ENCODE results near the gene VWC2L.

VWC2L gene

DNA sequence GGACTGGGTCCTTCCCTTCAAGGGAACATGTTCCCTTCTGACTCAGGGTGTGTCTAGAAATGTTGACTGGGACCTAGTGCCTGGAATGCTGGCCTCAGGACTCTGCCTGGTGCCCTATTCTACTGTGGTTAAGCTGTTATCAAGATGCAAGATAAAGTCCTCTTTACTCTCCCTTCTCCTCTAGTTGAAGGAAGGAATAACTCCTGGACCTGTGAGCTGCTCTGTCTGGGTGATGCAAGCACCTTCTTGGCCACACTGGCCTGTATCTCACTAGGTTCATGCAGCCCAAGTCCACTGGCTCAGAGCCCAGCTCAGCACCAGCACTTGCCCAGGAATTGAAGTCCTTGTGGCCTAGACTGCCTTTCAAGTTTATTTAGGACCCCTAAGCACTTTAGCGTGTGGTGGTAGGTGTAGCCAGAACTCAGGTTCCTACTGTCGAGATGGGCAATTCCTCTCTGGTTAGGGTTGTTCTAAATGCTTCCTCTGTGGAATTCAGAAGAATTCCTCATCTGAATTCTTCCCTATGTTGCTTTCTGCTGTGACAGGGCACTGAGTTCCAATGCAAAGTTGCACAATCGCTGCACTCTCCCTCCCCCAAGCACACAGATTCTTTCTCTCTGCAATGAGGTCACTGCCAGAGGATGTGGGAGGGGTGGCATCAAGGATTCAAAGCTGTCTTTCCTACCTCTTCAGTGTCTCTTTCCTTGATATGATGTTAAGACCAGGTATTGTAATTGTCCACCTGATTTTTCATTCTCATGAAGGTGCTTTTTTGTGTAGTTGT lies 54.7 kb downstream of the VWC2L start:
- in situ Hi-C loops (cut with HindIII; ENCODE audit: low sequenced_read_pairs): no loop called here

DNA sequence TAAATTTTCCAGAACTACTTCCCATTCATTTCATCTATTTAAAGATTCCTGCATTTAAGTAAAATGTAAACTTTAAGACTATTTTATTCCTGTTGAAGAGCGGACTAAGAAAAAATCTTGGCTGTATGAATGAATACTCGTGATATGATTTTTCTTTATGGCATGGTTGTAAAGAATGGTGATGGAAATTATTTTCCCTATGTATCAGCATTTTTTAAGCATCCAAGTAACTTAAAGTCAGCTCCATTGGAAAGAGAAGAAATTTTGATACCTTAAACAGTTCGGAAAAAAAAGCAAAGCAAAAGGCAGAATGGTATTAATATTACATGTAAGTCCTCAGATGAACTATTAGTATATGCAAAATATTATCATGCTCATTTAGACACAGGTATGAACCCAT lies 58.9 kb downstream of the VWC2L start:
- in situ Hi-C loops (cut with HindIII; ENCODE audit: low sequenced_read_pairs): no loop called here

- in situ Hi-C loops (cut with HindIII; ENCODE audit: low sequenced_read_pairs): no loop called here
Measured at GRCh38 chr2:214471382-214471781, 60.5 kb downstream of the VWC2L start.

- in situ Hi-C loops (cut with HindIII; ENCODE audit: low sequenced_read_pairs): no loop called here
Measured at GRCh38 chr2:214471990-214472389, 61.1 kb downstream of the VWC2L start.

GRCh38 chr2:214477305-214477704 lies 66.5 kb downstream of the VWC2L start:
- in situ Hi-C loops (cut with HindIII; ENCODE audit: low sequenced_read_pairs): no loop called here

GRCh38 chr2:214481204-214481603 lies 70.3 kb downstream of the VWC2L start:
- in situ Hi-C loops (cut with HindIII; ENCODE audit: low sequenced_read_pairs): no loop called here

DNA sequence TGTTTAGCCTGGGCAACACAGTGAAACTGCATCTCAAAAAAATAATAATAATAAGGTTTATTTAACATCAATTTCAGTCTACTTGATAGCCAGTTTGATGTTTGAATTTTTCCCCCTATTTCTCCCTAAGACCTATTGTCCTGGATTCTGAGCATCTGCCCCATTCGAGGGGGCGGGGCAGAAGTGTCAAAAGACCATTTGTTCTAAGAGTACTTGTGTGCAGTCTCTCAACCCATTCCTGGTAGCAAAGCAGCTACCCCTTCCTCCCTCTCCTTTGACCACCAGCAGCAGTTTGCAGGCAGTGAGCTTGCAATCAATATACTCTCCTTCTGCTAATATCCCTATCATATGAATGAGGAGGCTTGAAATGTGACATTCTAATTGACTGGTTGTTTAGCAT lies 71.9 kb downstream of the VWC2L start:
- in situ Hi-C loops (cut with HindIII; ENCODE audit: low sequenced_read_pairs): no loop called here

GRCh38 chr2:214484239-214484638 lies 73.4 kb downstream of the VWC2L start:
- in situ Hi-C loops (cut with HindIII; ENCODE audit: low sequenced_read_pairs): no loop called here

GRCh38 chr2:214484701-214485100 lies 73.8 kb downstream of the VWC2L start:
- in situ Hi-C loops (cut with HindIII; ENCODE audit: low sequenced_read_pairs): no loop called here

- in situ Hi-C loops (cut with HindIII; ENCODE audit: low sequenced_read_pairs): no loop called here
Measured at GRCh38 chr2:214489181-214489580, 78.3 kb downstream of the VWC2L start.

DNA sequence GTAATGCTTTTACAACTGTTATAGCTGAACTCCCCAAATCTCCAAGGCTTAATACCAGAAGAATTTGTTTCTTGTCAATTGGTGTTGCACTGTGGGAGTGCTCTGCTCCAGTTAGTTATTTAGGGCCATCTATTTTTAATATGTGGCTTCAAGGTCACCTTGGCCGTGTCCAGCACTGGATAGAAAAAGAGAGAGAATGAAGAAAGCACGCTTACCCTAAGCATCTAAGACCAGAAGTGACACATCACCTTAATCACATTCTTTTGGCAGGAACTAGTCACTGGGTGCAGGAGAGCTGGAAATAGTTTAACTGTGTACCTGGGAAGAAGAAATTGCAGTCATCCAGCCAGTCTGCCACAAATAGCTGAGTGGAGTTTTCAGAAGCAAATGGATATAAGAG lies 78.8 kb downstream of the VWC2L start:
- in situ Hi-C loops (cut with HindIII; ENCODE audit: low sequenced_read_pairs): no loop called here

DNA sequence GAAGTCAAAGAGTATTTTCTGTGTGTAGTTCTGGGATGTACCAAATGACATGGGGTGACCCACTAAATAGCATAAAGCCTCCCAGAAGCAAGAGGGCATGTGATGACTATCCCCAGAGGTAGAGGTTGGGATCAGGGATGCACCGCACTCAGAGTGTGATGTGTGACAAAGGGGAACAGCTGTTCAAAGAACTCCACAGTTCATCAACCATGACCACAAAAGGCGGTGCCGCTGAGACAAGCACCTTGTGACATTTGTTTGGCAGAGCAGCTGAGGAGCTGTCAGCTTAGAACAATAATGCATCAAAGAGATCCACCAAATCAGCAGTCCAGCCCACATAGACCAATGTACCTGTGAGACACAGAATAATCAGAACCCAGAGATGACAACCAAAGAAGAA lies 81.3 kb downstream of the VWC2L start:
- in situ Hi-C loops (cut with HindIII; ENCODE audit: low sequenced_read_pairs): no loop called here

GRCh38 chr2:214492608-214493007 lies 81.8 kb downstream of the VWC2L start:
- in situ Hi-C loops (cut with HindIII; ENCODE audit: low sequenced_read_pairs): no loop called here

- in situ Hi-C loops (cut with HindIII; ENCODE audit: low sequenced_read_pairs): no loop called here
Measured at GRCh38 chr2:214497489-214497888, 86.6 kb downstream of the VWC2L start.

GRCh38 chr2:214503568-214503967 lies 92.7 kb downstream of the VWC2L start:
- in situ Hi-C loops (cut with HindIII; ENCODE audit: low sequenced_read_pairs): no loop called here

DNA sequence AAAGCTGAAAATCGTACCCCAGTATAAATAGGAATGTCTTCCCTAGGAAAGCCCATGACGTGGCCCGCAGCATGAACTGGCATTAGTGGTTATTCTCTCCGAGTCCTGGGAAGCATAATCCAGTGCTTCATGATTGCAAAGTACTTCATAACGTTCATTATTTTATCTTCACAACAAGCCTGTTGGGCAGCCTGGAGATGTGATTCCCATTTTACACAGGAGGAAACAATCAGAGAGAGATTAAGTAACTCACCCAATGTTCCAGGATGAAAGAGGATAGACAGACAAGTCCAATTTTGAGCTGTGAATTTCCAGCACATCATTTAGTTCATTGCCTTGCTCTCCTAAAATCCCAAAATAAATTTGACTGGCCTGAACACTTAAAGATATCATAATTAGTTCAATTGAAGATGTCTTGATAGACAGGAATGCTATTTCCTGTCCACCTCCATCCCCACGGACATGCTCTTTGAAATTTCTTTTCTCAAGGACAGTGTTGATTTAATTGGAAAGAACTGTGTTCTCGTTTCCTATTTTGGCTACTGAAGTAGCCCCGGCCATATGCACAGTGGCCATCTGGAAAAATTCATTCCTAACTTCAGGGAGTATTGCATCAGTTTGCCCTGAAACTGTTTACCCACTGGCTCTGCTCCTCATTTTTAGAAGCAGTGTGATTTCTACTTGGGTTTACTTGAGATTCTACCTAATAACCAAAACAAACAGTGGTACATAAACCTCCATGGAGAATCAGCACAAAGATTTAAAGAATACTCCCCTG lies 93.9 kb downstream of the VWC2L start:
- in situ Hi-C loops (cut with HindIII; ENCODE audit: low sequenced_read_pairs): no loop called here

DNA sequence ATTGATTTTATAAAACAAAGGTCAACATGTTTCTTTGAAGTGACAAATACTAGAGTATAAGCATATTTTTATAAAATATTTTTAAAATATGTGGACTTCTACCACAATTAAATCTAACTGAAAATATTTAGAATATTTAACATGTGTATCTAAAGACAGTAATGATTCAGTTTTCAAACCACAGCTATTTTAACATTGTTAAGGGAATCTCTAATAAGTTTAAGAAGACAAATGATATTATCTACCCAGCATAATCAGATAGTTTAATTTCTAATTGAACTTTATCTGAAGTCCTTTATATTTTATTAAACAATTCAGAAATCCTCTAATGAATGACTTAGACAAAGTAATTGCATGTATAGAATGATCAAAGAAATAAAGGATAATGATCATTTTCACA lies 96.2 kb downstream of the VWC2L start:
- in situ Hi-C loops (cut with HindIII; ENCODE audit: low sequenced_read_pairs): no loop called here

- in situ Hi-C loops (cut with HindIII; ENCODE audit: low sequenced_read_pairs): no loop called here
Measured at GRCh38 chr2:214514704-214515103, 103.8 kb downstream of the VWC2L start.

GRCh38 chr2:214515111-214515510 lies 104.3 kb downstream of the VWC2L start:
- in situ Hi-C loops (cut with HindIII; ENCODE audit: low sequenced_read_pairs): no loop called here

- in situ Hi-C loops (cut with HindIII; ENCODE audit: low sequenced_read_pairs): no loop called here
Measured at GRCh38 chr2:214519258-214519818, 108.5 kb downstream of the VWC2L start.

DNA sequence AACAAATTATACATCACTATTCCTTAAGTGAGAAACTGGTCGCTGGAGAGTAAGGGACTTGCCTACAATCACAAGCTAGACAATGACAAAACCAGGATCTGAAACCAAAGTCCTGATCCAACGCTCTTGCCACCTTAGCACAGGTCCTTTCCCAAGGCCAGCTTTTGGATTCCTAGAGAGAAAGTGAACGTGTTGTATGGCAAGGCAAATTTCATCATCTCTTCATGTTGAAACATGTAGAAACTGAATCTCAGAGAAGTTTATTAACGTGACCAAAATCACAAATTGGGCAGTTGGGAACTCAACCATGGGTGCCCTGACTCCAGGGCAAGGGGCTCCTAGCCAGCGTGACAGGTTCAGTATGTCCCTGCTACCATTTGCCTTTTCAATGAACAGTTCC lies 118.2 kb downstream of the VWC2L start:
- in situ Hi-C loops (cut with HindIII; ENCODE audit: low sequenced_read_pairs): no loop called here

DNA sequence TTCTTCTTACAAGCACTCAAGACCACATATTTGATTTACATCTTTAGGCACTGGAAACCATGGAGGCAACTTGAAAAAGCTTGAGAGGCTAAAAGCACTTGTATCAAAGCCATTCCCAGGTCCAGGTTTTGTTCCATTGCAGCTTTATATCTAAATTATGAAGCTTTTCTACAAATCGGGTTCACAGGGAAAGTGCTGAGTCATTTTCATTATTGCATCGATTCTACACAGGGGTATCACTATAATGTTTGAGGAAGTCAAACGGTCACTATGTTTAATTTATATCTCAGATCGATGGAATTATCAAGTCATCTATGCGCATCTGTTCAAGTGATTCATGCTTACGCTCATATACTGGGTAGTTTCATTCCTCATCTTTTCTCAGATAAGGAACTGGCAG lies 118.7 kb downstream of the VWC2L start:
- in situ Hi-C loops (cut with HindIII; ENCODE audit: low sequenced_read_pairs): no loop called here
